IPS DF 4.7 (cell line): Measurements from ENCODE around the gene UGCG.
"Not testable (repeated sequence)": the region's sequence is repeated elsewhere in the genome, so short reads cannot be mapped to it uniquely, and the experiment has no call there.

ENCODE experiments used
- DNase-seq: peaks from one replicate; pipeline ENCODE4 v3.0.0-alpha.2; 2013; ENCODE audit warnings: low spot score; ENCODE audit errors: extremely low read depth

The UGCG gene

GRCh38 chr9:111890334-111890733 is 6.3 kb upstream of the UGCG start:
- no peak for DNase-seq

- not testable (repeated sequence) for DNase-seq
These were observed 5.7 kb upstream of the UGCG start for GRCh38 chr9:111890867-111891266.

GRCh38 chr9:111891910-111892499 is 4.6 kb upstream of the UGCG start:
- DNase-seq: no peak

- no peak for DNase-seq
These were observed 457 bp downstream of the UGCG start for GRCh38 chr9:111896942-111897600.

- DNase-seq: no peak
These were observed 1.1 kb downstream of the UGCG start for GRCh38 chr9:111897601-111898137.

- DNase-seq: no peak
These were observed 1.9 kb downstream of the UGCG start for GRCh38 chr9:111898331-111899096.

GRCh38 chr9:111900151-111900857 is 3.7 kb downstream of the UGCG start:
- DNase-seq: no peak

GRCh38 chr9:111900858-111901612 is 4.4 kb downstream of the UGCG start:
- no peak for DNase-seq

- no peak for DNase-seq
These were observed 6.0 kb downstream of the UGCG start for GRCh38 chr9:111902391-111903139.

- not testable (repeated sequence) for DNase-seq
These were observed 6.9 kb downstream of the UGCG start for GRCh38 chr9:111903535-111903934.

GRCh38 chr9:111904026-111904425 is 7.4 kb downstream of the UGCG start:
- DNase-seq: no peak

- DNase-seq: no peak
These were observed 8.3 kb downstream of the UGCG start for GRCh38 chr9:111904891-111905291.

- DNase-seq: no peak
These were observed 10.5 kb downstream of the UGCG start for GRCh38 chr9:111907147-111907546.

GRCh38 chr9:111909444-111909843 is 12.8 kb downstream of the UGCG start:
- DNase-seq: no peak

- DNase-seq: no peak
These were observed 13.8 kb downstream of the UGCG start for GRCh38 chr9:111910428-111910827.

- no peak for DNase-seq
These were observed 16.5 kb downstream of the UGCG start for GRCh38 chr9:111913159-111913558.

- no peak for DNase-seq
These were observed 18.3 kb downstream of the UGCG start for GRCh38 chr9:111914749-111915424.

- DNase-seq: no peak
These were observed 18.8 kb downstream of the UGCG start for GRCh38 chr9:111915425-111915758.

GRCh38 chr9:111916234-111916645 is 19.6 kb downstream of the UGCG start:
- DNase-seq: no peak

- no peak for DNase-seq
These were observed 20.6 kb downstream of the UGCG start for GRCh38 chr9:111917201-111917600.
